Neural cell (in vitro differentiated cells): ENCODE results near the gene ARPC5. TPM values are rescaled to one million over a fixed set of nuclear protein-coding genes. Genes with fewer than 3 reads are reported as not detected.

Experiments
- H2AFZ ChIP-seq: fragments of 200-600, 300-800 bp; sonication (generic), shearing (Covaris generic); 2 replicates; pipeline ENCODE4 v1.6.0; 2014; ENCODE audit warnings: low read depth, mild to moderate bottlenecking, antibody characterized with exemption, low read length, moderate library complexity
- H3F3A ChIP-seq: fragments of 200-600 bp; shearing (Covaris generic); 2 replicates; pipeline ENCODE4 v1.6.1; 2016; ENCODE audit warnings: mild to moderate bottlenecking, moderate library complexity, mixed read lengths, antibody characterized with exemption, low read length; ENCODE audit not compliant: insufficient read depth, poor library complexity, severe bottlenecking
- H3K27ac ChIP-seq: fragments of 200-600, 300-800 bp; sonication (generic), shearing (Covaris generic); 2 replicates; pipeline ENCODE4 v1.5.1; 2014; ENCODE audit warnings: mild to moderate bottlenecking, low read length, moderate library complexity
- H3K27me3 ChIP-seq: fragments of 300-800, 200-600 bp; sonication (generic), shearing (Covaris generic); 2 replicates; pipeline ENCODE4 v1.6.0; 2014; ENCODE audit warnings: mild to moderate bottlenecking, low read depth, low read length, moderate library complexity; ENCODE audit not compliant: insufficient read depth
- H3K36me3 ChIP-seq: fragments of 300-800, 200-600 bp; sonication (generic), shearing (Covaris generic); 2 replicates; pipeline ENCODE4 v1.5.1; 2014; ENCODE audit warnings: mild to moderate bottlenecking, antibody characterized with exemption, low read length, moderate library complexity; ENCODE audit not compliant: insufficient read depth
- H3K4me2 ChIP-seq: fragments of 300-800, 200-600 bp; sonication (generic), shearing (Covaris generic); 2 replicates; pipeline ENCODE4 v1.6.0; 2014; ENCODE audit warnings: mild to moderate bottlenecking, low read length
- H3K4me3 ChIP-seq: fragments of 300-800, 200-600 bp; sonication (generic), shearing (Covaris generic); 2 replicates; pipeline ENCODE4 v1.5.1; 2014; ENCODE audit warnings: mild to moderate bottlenecking, low read length, moderate library complexity
- H3K79me2 ChIP-seq: fragments of 200-600 bp; shearing (Covaris generic); replicated peaks from 2 replicates; pipeline ENCODE4 v1.6.0; 2014; ENCODE audit warnings: mild to moderate bottlenecking, low read length, moderate library complexity; ENCODE audit not compliant: insufficient read depth
- H3K9ac ChIP-seq: fragments of 300-800, 200-600 bp; sonication (generic), shearing (Covaris generic); 2 replicates; pipeline ENCODE4 v1.6.1; 2016; ENCODE audit warnings: mild to moderate bottlenecking, low read length, mixed read lengths
- H3K9me2 ChIP-seq: fragments of 200-600 bp; shearing (Covaris generic); 2 replicates; pipeline ENCODE4 v1.6.1; 2016; ENCODE audit warnings: mild to moderate bottlenecking, low read length, mixed read lengths; ENCODE audit not compliant: insufficient read depth
- H3K9me3 ChIP-seq: fragments of 200-600, 300-800 bp; sonication (generic), shearing (Covaris generic); 2 replicates; pipeline ENCODE4 v1.6.1; 2016; ENCODE audit warnings: mild to moderate bottlenecking, mixed run types, low read length, moderate library complexity, mixed read lengths
- H4K20me1 ChIP-seq: fragments of 200-600 bp; shearing (Covaris generic); 2 replicates; pipeline ENCODE4 v1.6.1; 2016; ENCODE audit warnings: mild to moderate bottlenecking, mixed run types; ENCODE audit not compliant: insufficient read depth
- EP300 ChIP-seq: fragments of 450-650 bp; conservative IDR thresholded peaks from 2 replicates; pipeline ENCODE4 v1.6.1; 2014; ENCODE audit warnings: antibody characterized with exemption, mild to moderate bottlenecking, moderate library complexity; ENCODE audit not compliant: poor library complexity, severe bottlenecking
- EZH2 ChIP-seq: fragments of 200-600, 300-800 bp; shearing (Covaris generic), sonication (generic); IDR thresholded peaks from 2 replicates; pipeline ENCODE4 v1.6.1; 2014; ENCODE audit warnings: antibody characterized with exemption, low read length, borderline replicate concordance, mild to moderate bottlenecking; ENCODE audit not compliant: insufficient read depth, poor library complexity, severe bottlenecking
- MXI1 ChIP-seq: fragments of 450-650 bp; conservative IDR thresholded peaks from 2 replicates; pipeline ENCODE4 v1.6.1; 2014; ENCODE audit warnings: antibody characterized with exemption, mild to moderate bottlenecking; ENCODE audit not compliant: poor library complexity, severe bottlenecking
- POLR2AphosphoS5 ChIP-seq: IDR thresholded peaks from 2 replicates; pipeline ENCODE4 v1.6.1; 2012
- RAD21 ChIP-seq: fragments of 450-650 bp; conservative IDR thresholded peaks from 2 replicates; pipeline ENCODE4 v1.6.1; 2014; ENCODE audit warnings: antibody characterized with exemption, mild to moderate bottlenecking, moderate library complexity
- SMC3 ChIP-seq: fragments of 450-650 bp; conservative IDR thresholded peaks from 2 replicates; pipeline ENCODE4 v1.6.1; 2014; ENCODE audit warnings: antibody characterized with exemption, mild to moderate bottlenecking, moderate library complexity; ENCODE audit not compliant: poor library complexity
- TAF1 ChIP-seq: IDR thresholded peaks from 2 replicates; pipeline ENCODE4 v1.6.1; 2012; ENCODE audit warnings: low read depth
- polyA plus RNA-seq: library from polyadenylated mRNA; depleted of rRNA; stranded (reverse); fragments of >200 nt; gene quantifications from 2 replicates; pipeline ENCODE4 v1.2.3, GENCODE V29; 2014
- TF ChIP-seq, protein P1 (sequence below): IDR thresholded peaks from 2 replicates; pipeline ENCODE4 v1.6.1; 2012; ENCODE audit warnings: borderline replicate concordance
- TF ChIP-seq, protein P2 (sequence below): fragments of 450-650 bp; IDR thresholded peaks from 2 replicates; pipeline ENCODE4 v1.5.1; 2014; ENCODE audit warnings: antibody characterized with exemption, mild to moderate bottlenecking, moderate library complexity; ENCODE audit not compliant: poor library complexity, severe bottlenecking

The ARPC5 gene
- polyA plus RNA-seq, 1 donor from 2014 or later, result 197 TPM

DNA sequence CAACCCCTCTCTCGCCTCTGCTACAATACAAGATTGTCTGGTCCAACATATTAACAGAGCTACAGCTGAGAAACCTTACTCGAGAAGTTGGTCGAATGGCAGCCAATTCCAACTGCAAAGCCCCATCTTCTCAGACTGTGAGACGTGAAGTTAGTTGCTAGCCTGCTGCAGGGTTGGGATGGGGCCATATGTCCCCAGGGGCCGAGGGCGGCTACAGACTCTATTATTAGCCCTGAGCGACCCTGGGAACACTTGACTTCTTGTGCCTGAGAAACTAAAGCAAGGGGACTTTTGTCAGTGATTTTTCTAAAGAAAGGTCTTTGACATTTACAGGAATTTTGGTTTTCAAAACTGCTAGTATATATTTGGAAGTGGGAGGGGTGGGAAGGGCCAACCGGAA lies 59.0 kb downstream of the ARPC5 start:
- Histone ChIP-seq H3K27me3 (no peaks in the 10 kb centered on the region), H3K27ac (no peak overlapping the region), H3K79me2 (no peaks in the 10 kb centered on the region), H4K20me1 (no peaks in the 10 kb centered on the region), H3K4me3 (no peak overlapping the region), H3K9me2 (no peaks in the 10 kb centered on the region), H2AFZ (no peak overlapping the region), H3K9ac (no peak overlapping the region), H3K36me3 (no peaks in the 10 kb centered on the region), H3K4me2 (no peak overlapping the region), H3F3A (no peaks in the 10 kb centered on the region), H3K9me3 (no peaks in the 10 kb centered on the region)
- TF ChIP-seq, protein P1, sequence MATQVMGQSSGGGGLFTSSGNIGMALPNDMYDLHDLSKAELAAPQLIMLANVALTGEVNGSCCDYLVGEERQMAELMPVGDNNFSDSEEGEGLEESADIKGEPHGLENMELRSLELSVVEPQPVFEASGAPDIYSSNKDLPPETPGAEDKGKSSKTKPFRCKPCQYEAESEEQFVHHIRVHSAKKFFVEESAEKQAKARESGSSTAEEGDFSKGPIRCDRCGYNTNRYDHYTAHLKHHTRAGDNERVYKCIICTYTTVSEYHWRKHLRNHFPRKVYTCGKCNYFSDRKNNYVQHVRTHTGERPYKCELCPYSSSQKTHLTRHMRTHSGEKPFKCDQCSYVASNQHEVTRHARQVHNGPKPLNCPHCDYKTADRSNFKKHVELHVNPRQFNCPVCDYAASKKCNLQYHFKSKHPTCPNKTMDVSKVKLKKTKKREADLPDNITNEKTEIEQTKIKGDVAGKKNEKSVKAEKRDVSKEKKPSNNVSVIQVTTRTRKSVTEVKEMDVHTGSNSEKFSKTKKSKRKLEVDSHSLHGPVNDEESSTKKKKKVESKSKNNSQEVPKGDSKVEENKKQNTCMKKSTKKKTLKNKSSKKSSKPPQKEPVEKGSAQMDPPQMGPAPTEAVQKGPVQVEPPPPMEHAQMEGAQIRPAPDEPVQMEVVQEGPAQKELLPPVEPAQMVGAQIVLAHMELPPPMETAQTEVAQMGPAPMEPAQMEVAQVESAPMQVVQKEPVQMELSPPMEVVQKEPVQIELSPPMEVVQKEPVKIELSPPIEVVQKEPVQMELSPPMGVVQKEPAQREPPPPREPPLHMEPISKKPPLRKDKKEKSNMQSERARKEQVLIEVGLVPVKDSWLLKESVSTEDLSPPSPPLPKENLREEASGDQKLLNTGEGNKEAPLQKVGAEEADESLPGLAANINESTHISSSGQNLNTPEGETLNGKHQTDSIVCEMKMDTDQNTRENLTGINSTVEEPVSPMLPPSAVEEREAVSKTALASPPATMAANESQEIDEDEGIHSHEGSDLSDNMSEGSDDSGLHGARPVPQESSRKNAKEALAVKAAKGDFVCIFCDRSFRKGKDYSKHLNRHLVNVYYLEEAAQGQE, result no peak
- TF ChIP-seq MXI1 (no peak), RAD21 (no peak), EZH2 (no peak), EP300 (no peak), TAF1 (no peak), SMC3 (no peak)
- TF ChIP-seq, protein P2, sequence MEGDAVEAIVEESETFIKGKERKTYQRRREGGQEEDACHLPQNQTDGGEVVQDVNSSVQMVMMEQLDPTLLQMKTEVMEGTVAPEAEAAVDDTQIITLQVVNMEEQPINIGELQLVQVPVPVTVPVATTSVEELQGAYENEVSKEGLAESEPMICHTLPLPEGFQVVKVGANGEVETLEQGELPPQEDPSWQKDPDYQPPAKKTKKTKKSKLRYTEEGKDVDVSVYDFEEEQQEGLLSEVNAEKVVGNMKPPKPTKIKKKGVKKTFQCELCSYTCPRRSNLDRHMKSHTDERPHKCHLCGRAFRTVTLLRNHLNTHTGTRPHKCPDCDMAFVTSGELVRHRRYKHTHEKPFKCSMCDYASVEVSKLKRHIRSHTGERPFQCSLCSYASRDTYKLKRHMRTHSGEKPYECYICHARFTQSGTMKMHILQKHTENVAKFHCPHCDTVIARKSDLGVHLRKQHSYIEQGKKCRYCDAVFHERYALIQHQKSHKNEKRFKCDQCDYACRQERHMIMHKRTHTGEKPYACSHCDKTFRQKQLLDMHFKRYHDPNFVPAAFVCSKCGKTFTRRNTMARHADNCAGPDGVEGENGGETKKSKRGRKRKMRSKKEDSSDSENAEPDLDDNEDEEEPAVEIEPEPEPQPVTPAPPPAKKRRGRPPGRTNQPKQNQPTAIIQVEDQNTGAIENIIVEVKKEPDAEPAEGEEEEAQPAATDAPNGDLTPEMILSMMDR, result no peak

DNA sequence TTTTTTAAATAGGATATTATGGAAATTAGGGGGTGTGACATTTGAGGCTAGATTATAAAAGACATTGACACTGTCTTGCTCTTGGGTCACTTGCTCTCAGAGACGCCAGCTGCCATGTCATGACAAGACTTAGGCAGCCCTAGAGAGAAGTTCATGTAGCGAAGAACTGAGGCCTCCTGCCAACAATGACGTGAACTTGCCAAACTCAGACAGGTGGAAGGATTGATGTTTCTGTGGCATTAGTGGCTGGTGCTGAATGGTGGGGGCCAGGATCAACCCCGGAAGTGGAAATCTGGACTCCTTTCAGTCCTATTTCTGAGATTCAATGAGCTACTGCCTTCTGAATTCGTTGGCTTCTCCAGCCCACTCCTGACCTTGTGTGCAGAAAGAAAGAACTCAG lies 60.0 kb downstream of the ARPC5 start:
- TF ChIP-seq, protein P1, result no peak
- TF ChIP-seq EP300 (no peak), POLR2AphosphoS5 (no peak), TAF1 (no peak), MXI1 (no peak), SMC3 (no peak), EZH2 (no peak), RAD21 (no peak)
- TF ChIP-seq, protein P2, result no peak
- Histone ChIP-seq H3K4me3 (no peak overlapping the region), H3F3A (no peaks in the 10 kb centered on the region), H4K20me1 (no peaks in the 10 kb centered on the region), H3K36me3 (no peaks in the 10 kb centered on the region), H2AFZ (no peak overlapping the region), H3K9me3 (no peaks in the 10 kb centered on the region), H3K79me2 (no peaks in the 10 kb centered on the region), H3K27ac (no peak overlapping the region), H3K27me3 (no peaks in the 10 kb centered on the region), H3K4me2 (no peak overlapping the region), H3K9me2 (no peaks in the 10 kb centered on the region), H3K9ac (no peak overlapping the region)
